OCI-LY3 (cell line): Measurements from ENCODE around the gene SH3BGRL.

Experiments
- CTCF ChIP-seq: fragments of 200-600, 300-600 bp; sonication (generic); IDR thresholded peaks from 2 replicates; pipeline ENCODE4 v1.5.1; 2014; ENCODE audit warnings: antibody characterized with exemption, low read length, low read depth
- EZH2phosphoT487 ChIP-seq: fragments of 200-600 bp; shearing (Covaris generic); IDR thresholded peaks from 2 replicates; pipeline ENCODE4 v1.6.1; 2018; ENCODE audit warnings: antibody characterized with exemption, mixed run types, low read depth

GRCh38 chrX:81255876-81256275, 54.0 kb downstream of the SH3BGRL start:
- no peak for TF ChIP-seq CTCF
- TF ChIP-seq EZH2phosphoT487, result no peak
